Measurements from ENCODE around the gene KRT76.
A peak's percentile ranks its signal among the peaks of the same experiment; 100 is the strongest.
"Not testable (repeated sequence)": the region's sequence is repeated elsewhere in the genome, so short reads cannot be mapped to it uniquely, and the experiment has no call there.

The KRT76 gene

DNA sequence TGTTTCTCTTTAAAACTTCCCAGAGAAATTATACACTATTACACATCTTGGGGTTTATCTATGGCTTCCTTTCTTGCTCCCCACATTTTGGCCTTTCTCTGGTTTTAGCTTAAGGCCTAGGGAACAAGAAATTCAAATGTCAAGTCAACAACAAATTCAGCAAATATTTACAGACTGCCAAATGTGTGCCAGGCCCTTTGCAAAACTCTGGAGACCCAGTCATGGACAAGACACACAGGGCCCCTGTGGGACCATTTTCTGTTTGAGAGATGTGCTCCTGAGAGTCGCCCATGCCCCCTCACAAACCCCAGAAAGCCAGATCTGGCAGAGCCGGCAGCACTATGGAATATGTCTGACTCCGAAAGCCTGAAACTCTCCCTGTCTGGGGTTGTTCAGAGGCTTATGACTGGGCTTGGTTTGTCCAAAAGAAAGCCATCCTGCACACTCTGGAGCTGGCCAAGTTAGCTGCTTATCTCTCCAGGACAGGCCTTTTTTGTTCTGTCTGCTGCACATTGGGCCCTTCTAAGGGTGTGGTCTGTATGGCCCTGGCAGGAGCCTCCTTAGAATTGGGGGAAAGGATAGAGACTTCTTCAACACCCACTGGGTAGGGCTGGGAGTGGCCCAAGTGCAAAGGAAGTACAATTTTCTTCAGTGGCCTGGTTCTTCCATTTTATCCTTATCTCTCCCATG is 19.8 kb upstream of the KRT76 start:
- no peak for DNase-seq

- DNase-seq, result no peak
Observed at GRCh38 chr12:52796429-52796794, 19.3 kb upstream of the KRT76 start.

- no peak for DNase-seq
Observed at GRCh38 chr12:52795694-52796428, 18.7 kb upstream of the KRT76 start, which contains the start of gene KRT3. TSS of gene KRT3 (minus strand) at chr12:52796117. CDS start at chr12:52796042, 75 bp downstream.

GRCh38 chr12:52795332-52795674 is 18.2 kb upstream of the KRT76 start:
- not testable (repeated sequence) for DNase-seq

DNA sequence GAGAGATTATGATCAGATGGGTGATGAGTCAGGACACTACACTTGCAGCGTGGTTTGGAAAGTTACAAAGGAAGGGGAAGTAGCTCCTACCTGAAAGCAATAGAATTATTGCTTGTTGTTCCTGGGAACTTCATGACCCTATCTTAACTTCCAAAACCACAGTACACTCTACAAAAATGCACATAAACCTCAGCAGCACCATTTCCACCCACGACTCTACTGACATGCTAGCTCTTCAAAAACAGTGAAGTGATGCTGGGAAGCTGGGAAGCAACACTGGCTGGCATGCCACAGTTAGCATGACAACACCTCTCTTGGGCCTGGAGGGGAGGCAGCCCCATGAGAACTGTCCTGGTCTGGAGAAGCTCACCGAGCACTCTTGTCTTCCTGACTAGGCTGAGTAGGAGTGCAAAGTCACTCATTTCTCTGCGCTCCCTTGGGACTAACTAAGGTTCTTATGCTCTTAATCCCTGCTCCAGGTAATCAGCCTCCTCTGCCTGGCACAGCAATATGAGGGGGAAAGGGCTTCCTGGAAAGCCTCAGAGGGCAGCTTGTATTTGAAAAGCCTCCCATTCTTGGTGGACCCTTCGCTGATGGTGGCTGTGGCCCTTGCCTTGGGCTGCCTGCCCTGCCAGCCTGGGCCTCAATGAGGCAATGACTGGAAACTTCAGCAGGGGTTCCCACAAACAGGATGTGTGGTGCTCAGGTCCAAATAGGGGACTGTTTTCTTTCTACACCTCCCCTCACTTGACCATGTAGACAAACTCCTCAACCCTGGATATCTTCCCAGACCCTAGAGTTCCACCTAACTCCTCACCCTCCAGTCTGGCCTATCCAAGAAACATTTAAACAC is 17.6 kb upstream of the KRT76 start:
- DNase-seq, result peak; percentile 81

- DNase-seq, result no peak
Observed at GRCh38 chr12:52792185-52793029, 15.3 kb upstream of the KRT76 start.

DNA sequence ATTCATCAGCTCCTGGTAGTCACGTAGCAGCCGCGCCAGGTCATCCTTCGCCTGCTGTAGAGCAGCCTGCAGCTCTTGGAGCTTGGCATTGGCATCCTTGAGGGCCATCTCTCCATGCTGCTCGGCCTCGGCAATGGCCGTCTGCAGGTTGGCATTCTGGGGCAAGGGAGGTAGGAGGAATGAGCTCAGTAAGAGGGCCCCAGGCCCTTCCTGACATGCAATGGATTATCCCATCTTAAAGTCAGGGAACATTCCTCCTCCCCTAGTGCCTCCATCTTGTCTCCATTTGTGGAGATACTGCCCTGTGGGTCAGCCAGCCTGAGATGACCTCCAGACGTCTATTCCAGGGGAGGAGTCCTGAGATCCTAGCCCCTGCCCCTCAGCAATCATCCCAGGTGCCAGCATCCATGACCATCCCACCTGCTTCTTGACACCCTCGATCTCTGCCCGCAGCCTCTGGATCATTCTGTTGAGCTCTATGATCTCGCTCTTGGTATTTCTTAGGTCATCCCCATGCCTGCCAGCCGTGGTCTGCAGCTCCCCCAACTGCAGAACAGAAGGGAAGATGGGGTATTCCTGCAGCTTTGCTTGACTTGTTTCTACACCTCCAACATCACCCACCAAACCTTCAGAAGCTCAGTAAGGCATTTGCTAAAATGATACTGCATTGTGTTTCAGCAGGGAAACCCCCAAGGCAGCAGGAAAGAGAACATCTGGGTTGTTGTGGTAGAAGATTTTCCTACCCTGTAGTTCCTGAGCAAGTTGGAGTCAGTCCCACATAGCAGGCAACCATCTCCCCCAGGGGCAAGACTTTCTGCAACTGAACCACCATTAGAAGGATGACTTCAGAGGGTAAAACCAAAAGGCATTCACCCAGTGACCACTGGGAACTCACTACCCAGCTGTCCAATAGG is 14.4 kb upstream of the KRT76 start:
- DNase-seq, result no peak

GRCh38 chr12:52790427-52791270 is 13.5 kb upstream of the KRT76 start:
- no peak for DNase-seq

DNA sequence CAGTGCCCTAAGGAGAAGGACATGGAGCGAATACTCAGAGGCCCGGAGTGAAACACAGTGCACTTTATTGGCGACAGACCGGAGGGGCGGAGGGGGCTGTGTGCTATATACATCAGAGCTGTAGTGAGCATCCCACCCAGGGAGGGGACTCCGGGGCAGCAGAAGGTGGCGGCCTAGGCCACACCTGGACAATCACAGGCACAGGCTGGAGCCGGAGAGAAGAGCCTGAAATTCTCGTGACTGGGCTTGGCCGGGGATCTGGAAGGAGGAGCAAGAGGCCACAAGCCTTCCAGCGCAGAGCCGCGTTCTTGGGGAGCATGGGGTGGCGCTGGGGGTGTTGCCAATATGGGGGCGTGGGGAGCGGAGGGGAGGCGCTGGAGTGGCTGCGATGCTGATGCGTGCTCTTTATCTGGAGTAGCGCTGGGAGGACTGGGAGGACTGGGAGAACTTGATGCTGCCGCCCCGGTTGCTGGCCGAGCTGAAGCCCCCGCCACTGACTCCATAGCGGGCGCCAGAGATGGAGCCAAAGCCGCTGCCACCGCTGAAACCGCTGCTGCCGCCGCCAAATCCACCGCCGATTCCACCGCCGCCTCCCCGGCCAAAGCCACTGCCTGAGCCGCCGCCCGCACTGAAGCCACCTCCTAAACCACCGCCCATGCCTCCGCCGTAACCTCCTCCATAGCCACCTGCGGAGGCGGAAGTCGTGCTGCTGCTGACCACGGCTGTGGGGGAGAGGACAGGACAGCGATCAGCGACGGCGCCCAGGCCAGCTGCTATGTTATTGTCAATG is 12.7 kb upstream of the KRT76 start:
- peak; percentile 3 for DNase-seq

DNA sequence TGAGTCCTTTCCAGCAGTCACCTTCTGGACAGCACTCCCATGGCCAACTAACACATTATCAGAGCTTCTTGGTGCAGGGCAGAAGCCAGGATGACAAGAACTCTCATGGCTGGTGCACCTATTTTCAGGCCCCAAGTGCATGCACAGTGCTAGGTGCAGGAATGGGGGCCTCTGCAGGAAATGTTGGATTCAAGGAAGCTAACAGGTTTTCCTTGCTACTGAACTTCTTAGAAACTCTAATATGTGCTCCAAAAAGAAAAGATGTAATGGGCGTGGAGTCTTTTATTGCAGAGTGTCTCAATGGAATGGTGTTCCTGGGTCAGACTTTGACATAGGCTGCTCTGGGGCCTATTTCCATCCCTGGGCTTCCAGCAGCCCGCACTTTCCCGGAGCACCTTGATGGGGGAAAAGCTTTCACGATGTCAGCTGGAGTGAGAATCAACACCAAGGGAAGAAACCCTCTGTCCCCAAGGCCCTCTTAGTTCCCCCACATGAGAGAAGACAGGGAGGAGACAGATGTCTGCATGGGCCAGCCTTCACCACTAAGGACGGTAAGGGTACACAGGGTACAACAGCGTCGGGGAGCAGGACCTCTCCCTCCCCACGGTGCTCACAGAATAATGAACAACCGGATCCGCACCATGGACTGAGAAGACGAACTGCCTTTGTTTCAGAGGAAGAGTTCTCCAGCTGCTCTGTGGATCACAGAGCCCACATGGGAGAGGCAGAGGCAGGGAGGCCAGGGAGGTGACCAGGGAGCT is 11.9 kb upstream of the KRT76 start:
- no peak for DNase-seq

GRCh38 chr12:52788192-52788875 is 11.2 kb upstream of the KRT76 start:
- no peak for DNase-seq

GRCh38 chr12:52787324-52788191 is 10.4 kb upstream of the KRT76 start:
- no peak for DNase-seq

- no peak for DNase-seq
Observed at GRCh38 chr12:52784909-52785308, 7.8 kb upstream of the KRT76 start.

GRCh38 chr12:52783563-52784316 is 6.6 kb upstream of the KRT76 start:
- DNase-seq, result no peak

- no peak for DNase-seq
Observed at GRCh38 chr12:52782502-52782901, 5.4 kb upstream of the KRT76 start.

DNA sequence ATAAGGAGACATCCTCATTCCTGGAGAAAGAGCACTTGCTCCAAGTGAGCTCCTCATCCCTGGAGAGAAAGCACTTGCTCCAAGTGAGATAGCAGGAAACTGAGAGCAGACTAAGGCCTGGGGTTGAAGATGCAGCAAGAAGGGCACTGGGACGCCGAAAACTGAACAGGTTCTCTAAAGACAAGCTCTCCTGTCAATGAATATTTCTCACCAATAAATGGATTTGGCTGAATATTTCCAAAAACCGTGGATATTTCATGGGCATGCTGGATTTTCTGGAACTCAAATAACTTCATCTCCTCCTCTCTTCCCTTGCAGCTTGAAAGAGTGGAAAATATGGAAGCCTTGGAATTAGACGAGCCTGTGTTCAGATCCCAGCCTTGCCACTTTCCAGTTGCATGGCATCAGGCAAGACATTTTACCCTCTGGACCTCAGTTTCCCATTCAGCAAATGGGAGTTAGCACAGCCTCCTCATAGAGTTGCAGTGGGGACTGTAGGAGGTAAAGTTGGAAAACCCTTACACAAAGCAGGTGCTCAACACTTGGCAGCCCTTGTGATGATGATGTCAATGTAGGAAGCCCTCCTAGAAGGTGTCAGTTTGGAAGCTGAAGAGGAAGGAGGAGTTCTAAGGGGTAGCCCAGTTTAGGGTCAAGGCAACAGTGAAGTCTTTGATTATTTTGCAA is 4.4 kb upstream of the KRT76 start:
- no peak for DNase-seq
